Activated gamma-delta T cell treated with anti-CD3 and anti-CD28 coated beads, Interleukin-2, amount 50 U/mL, for 16 hours (primary cell): ENCODE data around the gene RP2.
A peak's percentile ranks its signal among the peaks of the same experiment; 100 is the strongest.

Experiments used
- DNase-seq: peaks from one replicate; pipeline ENCODE4 v3.0.0-alpha.2; 2020; ENCODE audit warnings: low read depth

RP2 gene

GRCh38 chrX:46836701-46837557 is at the start of gene RP2:
RP2 (plus strand) TSS chrX:46837043; CDS start chrX:46837101, 58 bp downstream.
- DNase-seq, result peak; percentile 77

DNA sequence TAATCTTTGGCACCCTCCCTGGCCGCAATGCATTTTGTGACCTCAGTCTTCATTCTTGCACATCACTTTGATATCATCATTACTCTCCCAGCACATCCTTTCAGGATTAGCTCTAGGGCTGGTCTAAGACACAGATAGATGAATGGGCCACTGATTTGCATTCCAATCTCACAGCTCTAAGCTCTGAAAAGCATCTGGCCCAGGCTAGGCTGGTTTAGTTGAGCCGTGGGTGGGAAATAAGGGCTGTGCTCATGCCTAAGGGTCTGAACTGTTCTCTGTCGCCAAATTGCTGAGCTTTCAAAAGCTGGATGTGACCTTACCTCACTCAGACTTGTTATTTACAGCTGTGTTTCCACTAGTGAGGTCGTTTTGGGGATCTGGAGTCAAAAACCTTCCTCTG is 47.9 kb upstream of the RP2 start:
- no peak for DNase-seq

DNA sequence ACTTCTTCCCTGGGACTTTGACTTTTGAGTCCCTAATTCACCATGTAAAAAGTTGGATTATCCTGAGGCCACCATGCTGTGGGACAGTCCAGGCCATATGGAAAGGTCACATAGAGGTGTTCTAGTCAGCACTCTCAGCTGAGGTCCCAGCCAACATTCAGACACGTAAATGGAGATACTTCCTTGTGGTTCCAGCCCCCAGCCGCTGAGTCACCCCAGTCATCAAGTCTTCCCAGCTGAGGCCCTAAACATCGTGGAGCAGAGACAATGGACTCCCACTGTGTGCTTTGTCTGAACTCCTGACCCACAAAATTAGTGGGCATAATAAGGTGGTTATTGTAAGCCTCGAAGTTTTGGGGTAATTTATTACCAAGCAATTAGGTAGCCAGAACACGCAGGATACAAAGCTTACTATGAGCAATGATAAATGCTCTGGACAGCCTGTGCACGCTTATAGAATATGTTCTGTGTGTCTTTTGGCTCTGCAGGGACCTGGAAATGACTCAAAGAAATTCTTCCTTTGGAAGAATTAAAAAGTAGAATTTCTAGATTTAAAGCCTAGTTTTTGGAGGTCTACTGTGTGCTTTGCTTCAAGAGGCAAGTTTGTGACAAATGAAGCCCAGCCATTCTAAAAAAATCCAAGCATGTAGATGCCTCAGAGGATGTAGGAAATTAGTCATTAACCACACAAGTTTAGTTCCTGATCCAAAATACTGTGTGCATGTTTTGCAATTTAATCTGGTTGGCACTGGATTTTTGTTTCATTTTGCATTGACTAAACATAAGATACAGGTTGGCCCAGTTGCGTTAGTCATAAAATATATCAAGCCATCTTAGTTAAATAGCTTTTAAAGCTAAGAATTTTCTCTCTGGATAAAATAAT is 44.7 kb upstream of the RP2 start:
- no peak for DNase-seq

DNA sequence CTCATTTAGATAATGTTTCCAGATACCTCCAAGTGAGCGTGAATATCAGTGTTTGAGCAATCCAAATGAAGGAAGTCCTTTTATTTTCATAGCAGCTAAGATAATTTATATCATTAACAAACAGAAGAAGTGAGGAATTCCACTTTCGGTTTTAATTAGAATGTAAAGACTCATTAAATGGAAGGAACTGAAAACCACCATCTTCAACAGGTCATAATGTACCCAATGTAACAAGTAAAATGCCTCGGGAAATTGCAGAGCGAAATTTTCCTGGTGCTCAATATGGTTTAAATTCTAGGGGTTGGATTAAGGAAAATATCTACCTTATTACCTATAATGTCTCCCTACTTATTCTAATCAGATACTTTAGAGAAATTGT is 44.0 kb upstream of the RP2 start:
- no peak for DNase-seq

DNA sequence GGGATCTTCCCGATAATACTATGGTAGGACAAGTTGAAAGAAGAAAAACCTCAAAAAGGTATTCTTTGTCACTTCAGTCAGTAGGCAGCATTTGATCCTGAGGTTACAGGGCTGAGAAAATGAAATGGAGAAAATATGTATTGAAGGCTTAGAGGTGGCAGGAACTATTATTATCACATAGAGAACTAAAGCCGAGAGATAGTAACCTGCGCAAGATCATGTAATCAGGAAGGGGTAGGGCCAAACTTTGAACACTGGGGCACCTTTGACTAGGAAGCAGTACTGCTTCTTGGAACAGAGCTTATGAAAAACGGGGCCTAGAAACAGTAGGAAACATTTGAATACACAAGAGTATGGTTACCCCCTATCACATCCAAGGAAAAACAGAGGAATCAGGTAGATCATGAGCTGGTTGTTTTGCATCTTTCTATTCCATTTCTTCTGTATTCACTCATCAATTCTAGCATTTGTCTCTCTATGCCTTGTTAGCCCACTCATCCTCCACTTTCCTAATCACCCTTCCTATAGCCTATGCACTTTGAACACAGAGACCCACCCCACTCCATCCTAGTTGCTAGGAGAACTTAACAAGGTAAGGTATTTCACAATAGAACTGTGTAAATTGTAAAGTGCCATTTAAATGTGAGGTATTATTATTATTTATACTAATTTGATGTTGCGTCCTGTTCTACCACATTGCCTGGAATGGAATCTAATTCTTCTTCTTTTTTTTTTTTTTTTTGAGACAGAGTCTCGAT is 43.3 kb upstream of the RP2 start:
- no peak for DNase-seq

GRCh38 chrX:46796574-46797191 is 40.2 kb upstream of the RP2 start:
- DNase-seq, result peak; percentile 41

DNA sequence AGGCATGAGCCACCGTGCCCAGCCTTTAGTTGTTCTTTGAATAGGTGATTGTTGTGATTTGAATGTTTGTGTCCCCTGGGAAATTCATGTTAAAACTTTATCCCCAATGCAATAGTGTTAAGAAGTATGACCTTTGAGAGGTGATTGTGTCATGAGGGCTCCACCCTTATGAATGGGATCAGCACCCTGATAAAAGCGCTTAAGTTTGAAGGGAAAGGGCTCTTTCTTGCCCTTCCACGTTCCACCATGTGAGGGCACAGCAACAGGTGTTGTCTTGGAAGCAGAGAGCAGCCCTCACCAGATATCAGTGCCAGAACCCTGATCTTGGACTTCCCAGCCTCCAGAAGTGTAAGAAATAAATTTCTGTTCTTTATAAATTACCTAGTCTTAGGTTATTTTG is 33.7 kb upstream of the RP2 start:
- DNase-seq, result no peak

DNA sequence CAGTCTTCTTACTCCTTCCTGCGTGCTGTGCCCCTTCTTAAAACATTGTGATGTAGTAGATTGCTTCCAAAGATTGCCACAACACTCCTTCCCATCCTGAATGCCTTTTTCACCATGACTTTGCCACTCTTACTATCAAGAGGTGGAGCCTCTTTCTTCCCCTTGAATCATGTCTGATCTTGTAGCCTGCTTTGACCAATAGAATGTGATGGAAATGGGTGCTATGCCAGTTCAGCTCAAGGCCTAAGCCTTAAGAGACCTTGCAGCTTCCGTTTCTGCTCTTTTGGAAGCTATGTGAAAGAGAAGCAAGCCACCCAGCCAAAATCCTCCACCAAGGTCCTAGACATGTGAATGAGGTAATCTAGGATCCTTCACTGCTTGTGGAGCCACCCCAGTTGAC is 31.6 kb upstream of the RP2 start:
- DNase-seq, result no peak

DNA sequence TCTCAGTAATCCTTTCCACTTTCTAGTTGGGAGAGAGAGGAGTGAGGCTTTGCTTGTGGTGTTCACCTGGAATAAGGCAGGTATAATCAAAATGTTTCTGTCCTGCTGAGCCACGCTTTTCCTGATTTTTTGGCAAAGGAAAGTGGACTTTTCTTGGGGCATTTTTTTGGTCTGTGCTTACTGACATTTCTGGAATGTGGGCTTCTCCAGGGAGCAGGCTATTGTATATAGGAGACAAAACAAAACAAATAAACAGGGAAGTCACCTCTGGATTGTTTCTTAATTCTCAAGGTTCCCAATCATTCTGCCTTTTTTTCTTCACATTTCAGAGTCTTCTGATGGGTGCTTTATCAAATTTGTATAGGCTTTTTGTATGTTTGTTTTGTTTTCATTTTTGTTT is 25.7 kb upstream of the RP2 start:
- no peak for DNase-seq

GRCh38 chrX:46812445-46812844 is 24.4 kb upstream of the RP2 start:
- no peak for DNase-seq

- DNase-seq, result no peak
These were observed 21.9 kb upstream of the RP2 start for GRCh38 chrX:46814966-46815365.

DNA sequence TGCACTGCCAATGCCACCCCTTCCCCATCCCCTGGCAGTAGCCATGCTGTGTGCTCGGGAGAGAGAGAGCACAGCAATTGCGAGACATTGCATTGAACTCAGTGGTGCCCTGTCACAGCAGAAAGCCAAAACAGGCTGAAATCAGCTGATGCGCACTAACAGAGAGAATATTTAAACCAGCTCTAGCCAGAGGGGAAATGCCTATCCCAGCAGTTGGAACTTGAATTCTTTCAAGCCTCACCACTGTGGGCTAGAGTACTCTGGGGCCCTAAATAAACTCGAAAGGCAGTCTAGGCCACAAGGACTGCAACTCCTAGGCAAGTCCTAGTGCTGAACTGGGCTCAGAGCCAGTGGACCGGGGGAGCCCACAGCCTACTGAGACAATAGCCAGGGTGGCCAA is 17.7 kb upstream of the RP2 start:
- no peak for DNase-seq

DNA sequence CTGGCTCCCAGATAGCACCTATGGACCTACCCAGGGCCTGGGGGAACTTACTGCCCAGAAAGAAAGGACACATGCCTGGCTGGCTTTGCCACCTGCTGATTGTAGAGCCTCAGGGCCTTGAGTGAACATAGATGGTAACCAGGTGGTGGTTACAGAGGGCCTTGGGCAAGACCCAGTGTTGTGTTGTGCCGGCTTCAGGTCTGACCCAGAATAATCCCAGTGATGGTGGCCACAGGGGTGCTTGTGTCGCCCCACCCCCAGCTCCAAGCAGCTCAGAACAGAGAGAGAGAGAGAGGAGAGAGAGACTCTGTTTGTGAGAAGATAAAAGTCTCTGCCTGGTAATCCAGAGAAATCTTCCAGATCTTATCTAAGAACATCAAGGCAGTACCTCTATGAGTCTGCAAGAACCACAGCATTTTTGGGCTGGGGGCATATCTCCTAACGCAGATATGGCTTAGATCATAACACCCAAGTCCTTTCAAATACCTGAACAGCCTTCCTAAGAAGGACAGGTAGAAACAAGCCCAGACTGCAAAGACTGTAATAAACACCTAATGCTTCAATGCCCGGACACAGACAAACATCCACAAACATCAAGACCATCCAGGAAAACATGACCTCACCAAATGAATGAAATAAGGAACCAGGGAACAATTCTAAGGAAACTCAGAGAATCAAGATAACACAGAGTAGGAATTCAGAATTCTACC is 16.3 kb upstream of the RP2 start:
- DNase-seq, result no peak

GRCh38 chrX:46823481-46823880 is 13.4 kb upstream of the RP2 start:
- DNase-seq, result no peak

GRCh38 chrX:46831765-46832327 is 5.0 kb upstream of the RP2 start:
- DNase-seq, result no peak

GRCh38 chrX:46837558-46838485 is 979 bp downstream of the RP2 start:
- DNase-seq, result no peak

GRCh38 chrX:46838486-46838870 is 1.6 kb downstream of the RP2 start:
- DNase-seq, result no peak

GRCh38 chrX:46838974-46839480 is 2.2 kb downstream of the RP2 start:
- no peak for DNase-seq

GRCh38 chrX:46840946-46841345 is 4.1 kb downstream of the RP2 start:
- no peak for DNase-seq

DNA sequence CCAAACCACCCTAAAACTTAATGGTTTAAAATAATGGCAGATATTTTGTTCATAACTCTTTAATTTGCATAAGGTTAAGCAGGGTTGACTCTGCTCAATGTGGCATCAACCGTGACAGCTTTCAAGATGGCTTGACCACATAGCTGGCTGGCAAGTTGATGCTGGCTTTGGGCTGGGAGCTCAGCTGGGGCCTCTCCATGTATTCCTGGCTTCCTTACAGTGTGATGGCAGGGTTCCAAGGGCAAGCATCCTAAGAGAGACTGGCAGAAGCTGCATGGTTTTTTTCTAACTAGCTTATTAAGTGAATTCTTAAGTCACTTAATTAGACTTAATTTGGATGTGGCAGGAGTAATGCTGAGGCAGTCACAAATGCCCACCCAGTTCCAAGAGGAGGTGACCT is 4.5 kb downstream of the RP2 start:
- DNase-seq, result no peak
